Measurements from ENCODE around the gene NF2.

- TF ChIP-seq SMC3 (IDR thresholded peaks at IDR 0.05), result no peak
- no peak for TF ChIP-seq CTCF (IDR thresholded peaks at IDR 0.05)
- TF ChIP-seq RNF2 (IDR thresholded peaks at IDR 0.05; ENCODE audit: borderline replicate concordance, low read depth), result no peak
- TF ChIP-seq MYC (IDR thresholded peaks at IDR 0.05; ENCODE audit: borderline replicate concordance, low read length), result no peak
- TF ChIP-seq ESRRA (IDR thresholded peaks at IDR 0.05; ENCODE audit: borderline replicate concordance, low read length), result no peak
- no peak for TF ChIP-seq POLR2A (IDR thresholded peaks at IDR 0.05; ENCODE audit: low read length)
- no peak for TF ChIP-seq RFX5 (IDR thresholded peaks at IDR 0.05)
- TF ChIP-seq E2F6 (IDR thresholded peaks at IDR 0.05; ENCODE audit: borderline replicate concordance, low read depth), result no peak
- TF ChIP-seq CHD2 (IDR thresholded peaks at IDR 0.05; ENCODE audit: low read length, partially characterized antibody), result no peak
- TF ChIP-seq CEBPB (IDR thresholded peaks at IDR 0.05), result no peak
- no peak for TF ChIP-seq EP300 (IDR thresholded peaks at IDR 0.05)
- no peak for TF ChIP-seq RCOR1 (IDR thresholded peaks at IDR 0.05; ENCODE audit: low read depth, low read length)
- TF ChIP-seq EHMT2 (IDR thresholded peaks at IDR 0.05; ENCODE audit: low read depth), result no peak
Observed at GRCh38 chr22:29674121-29674520, 70.7 kb downstream of the NF2 start.

All from A549 (cell line).